Thymus (tissue), 11 donors: ENCODE measurements around the gene CSTF3. TPM values are rescaled to one million over a fixed set of nuclear protein-coding genes. Genes with fewer than 3 reads are reported as not detected.
"Not testable (repeated sequence)": the region's sequence is repeated elsewhere in the genome, so short reads cannot be mapped to it uniquely, and the experiment has no call there.

Experiments used
- DNase-seq, 9 donors: peaks; one replicate each; pipeline ENCODE4 v3.0.0-alpha.2; 2013; ENCODE audit warnings: low spot score in 9 of 9, low read depth in 6 of 9, missing footprints in 1 of 9
- H3K27ac ChIP-seq, 2 donors: one replicate each; pipeline ENCODE4 v1.5.1; 2013; ENCODE audit warnings: control low read depth in 1 of 2, low read depth in 1 of 2, low read length in 1 of 2, mild to moderate bottlenecking in 1 of 2, moderate library complexity in 1 of 2
- H3K27me3 ChIP-seq, 2 donors: one replicate each; pipeline ENCODE4 v1.5.1; 2013; ENCODE audit warnings: low read length in 1 of 2; ENCODE audit not compliant: control insufficient read depth in 2 of 2, insufficient read depth in 1 of 2
- H3K36me3 ChIP-seq, 2 donors: one replicate each; pipeline ENCODE4 v1.5.1; 2013; ENCODE audit warnings: low read length in 1 of 2, mild to moderate bottlenecking in 1 of 2, moderate library complexity in 1 of 2; ENCODE audit not compliant: control insufficient read depth in 2 of 2, insufficient read depth in 2 of 2
- H3K4me1 ChIP-seq, 2 donors: one replicate each; pipeline ENCODE4 v1.5.1; 2013; ENCODE audit warnings: low read length in 2 of 2; ENCODE audit not compliant: control insufficient read depth in 2 of 2, insufficient read depth in 2 of 2
- H3K4me3 ChIP-seq, 2 donors: one replicate each; pipeline ENCODE4 v1.5.1; 2013; ENCODE audit warnings: low read length in 2 of 2, control low read depth in 1 of 2, mild to moderate bottlenecking in 1 of 2
- H3K9me3 ChIP-seq, 2 donors: one replicate each; pipeline ENCODE4 v1.5.1; 2013; ENCODE audit warnings: low read length in 1 of 2, mild to moderate bottlenecking in 1 of 2; ENCODE audit not compliant: control insufficient read depth in 2 of 2, insufficient read depth in 1 of 2
- WGBS: extraction: QIAGEN DNeasy Blood & Tissue Kit; methylation state at CpG from one replicate; pipeline ENCODE4 v1.1.7; 2013; 5-methylcytosine and 5-hydroxymethylcytosine counted together
- polyA plus RNA-seq: library from polyadenylated mRNA; stranded (reverse); fragments of 200-250 nt; gene quantifications from one replicate; pipeline ENCODE4 v1.2.3, GENCODE V29; 2013
- total RNA-seq: library from RNA; stranded (reverse); fragments of 120-200 nt; gene quantifications from one replicate; pipeline ENCODE4 v1.2.4, GENCODE V29; 2013
- donor health status: healthy.

Gene CSTF3
- total and polyA plus RNA-seq, 2 donors = 23.3 to 46.1 TPM

DNA sequence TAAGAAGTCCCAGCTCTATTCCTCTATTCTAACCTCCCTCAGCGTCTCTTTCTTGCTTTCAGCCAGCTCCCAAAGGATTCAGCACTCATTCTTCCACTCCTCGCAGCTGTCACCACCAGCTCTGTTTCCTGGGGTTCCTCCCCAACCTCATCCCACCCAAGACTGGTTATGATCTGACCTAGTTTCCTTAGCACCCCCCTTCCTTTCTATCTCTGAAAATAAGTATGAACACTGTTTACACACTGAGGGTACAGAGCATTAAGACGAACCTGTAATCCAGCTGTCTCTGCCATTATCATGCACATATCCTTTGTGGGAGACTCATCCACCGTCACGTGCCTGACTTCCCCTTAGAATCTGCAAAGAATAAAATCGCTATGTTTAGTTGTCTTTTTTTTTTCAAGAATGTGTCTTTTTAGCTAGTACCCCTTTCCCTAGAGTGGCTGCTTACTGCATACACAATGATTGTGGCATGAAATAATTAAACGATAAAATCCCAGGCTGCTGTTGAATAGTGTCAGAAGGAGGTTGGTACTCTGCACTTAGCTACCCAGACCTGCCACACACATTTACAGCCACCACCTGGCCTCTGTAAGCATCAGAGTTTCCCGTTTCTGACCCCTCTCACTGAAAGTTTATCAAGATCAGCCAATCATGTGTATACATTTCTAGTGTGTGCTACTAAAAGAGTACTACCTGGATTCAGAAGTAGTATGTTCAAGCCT, 26.9 kb upstream of the CSTF3 start:
- WGBS = 59% methylated on average over 8 of the region's 8 CpGs
- DNase-seq = peak in 3 of 9 donors; percentile 4 to 29 (median 5)

GRCh38 chr11:33185756-33186155, 24.5 kb upstream of the CSTF3 start:
- Histone ChIP-seq H3K4me1 (peaks cover 0 to 10% of the 10 kb centered on the region in 2 donors), H3K4me3 (no peak overlapping the region), H3K36me3 (no peaks in the 10 kb centered on the region), H3K27ac (no peak overlapping the region), H3K9me3 (no peaks in the 10 kb centered on the region), H3K27me3 (no peaks in the 10 kb centered on the region)
- DNase-seq = no peak
- WGBS = 94% methylated on average over 1 of the region's 1 CpG

More for the DNA sequence above, 26.9 kb upstream of the CSTF3 start:
- Histone ChIP-seq H3K36me3 (no peaks in the 10 kb centered on the region), H3K27ac (peak overlapping the region in 1 of 2 donors; percentile 26), H3K9me3 (no peaks in the 10 kb centered on the region), H3K4me3 (no peak overlapping the region), H3K4me1 (peaks cover 0 to 10% of the 10 kb centered on the region in 2 donors), H3K27me3 (no peaks in the 10 kb centered on the region)

GRCh38 chr11:33182246-33182878, 21.1 kb upstream of the CSTF3 start:
- Histone ChIP-seq H3K27me3 (no peaks in the 10 kb centered on the region), H3K4me3 (no peak overlapping the region), H3K4me1 (no peaks in the 10 kb centered on the region), H3K27ac (no peak overlapping the region), H3K36me3 (no peaks in the 10 kb centered on the region), H3K9me3 (no peaks in the 10 kb centered on the region)
- no peak for DNase-seq
- WGBS = 87% methylated on average over 3 of the region's 3 CpGs

DNA sequence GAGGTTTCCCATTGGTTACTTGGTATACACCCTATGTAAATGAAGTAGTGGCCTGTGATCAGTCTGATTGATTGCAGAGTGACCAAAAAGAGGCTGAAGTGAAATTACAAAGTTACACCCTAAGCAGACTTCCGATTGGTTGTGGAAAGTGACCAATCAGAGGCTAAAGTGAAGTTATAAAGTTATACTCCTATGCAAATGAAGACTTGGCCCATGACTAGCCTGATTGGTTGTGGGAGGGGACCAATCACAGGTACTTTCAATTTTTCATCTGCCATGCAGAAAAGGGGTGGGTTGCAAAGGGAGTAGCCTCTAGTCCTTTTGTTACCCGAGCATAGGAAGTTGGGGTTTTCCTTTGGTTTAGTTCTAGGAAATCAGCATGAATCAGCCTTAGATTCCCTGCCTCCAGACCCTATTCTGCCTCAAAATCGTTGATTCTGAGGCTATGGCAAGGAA, 18.1 kb upstream of the CSTF3 start:
- WGBS = 36% methylated on average over 3 of the region's 3 CpGs
- no peak overlapping the region for H3K4me3 ChIP-seq
- no peaks in the 10 kb centered on the region for H3K4me1 ChIP-seq
- H3K27me3 ChIP-seq = no peaks in the 10 kb centered on the region
- no peak for DNase-seq
- no peaks in the 10 kb centered on the region for H3K36me3 ChIP-seq
- no peaks in the 10 kb centered on the region for H3K9me3 ChIP-seq
- no peak overlapping the region for H3K27ac ChIP-seq

DNA sequence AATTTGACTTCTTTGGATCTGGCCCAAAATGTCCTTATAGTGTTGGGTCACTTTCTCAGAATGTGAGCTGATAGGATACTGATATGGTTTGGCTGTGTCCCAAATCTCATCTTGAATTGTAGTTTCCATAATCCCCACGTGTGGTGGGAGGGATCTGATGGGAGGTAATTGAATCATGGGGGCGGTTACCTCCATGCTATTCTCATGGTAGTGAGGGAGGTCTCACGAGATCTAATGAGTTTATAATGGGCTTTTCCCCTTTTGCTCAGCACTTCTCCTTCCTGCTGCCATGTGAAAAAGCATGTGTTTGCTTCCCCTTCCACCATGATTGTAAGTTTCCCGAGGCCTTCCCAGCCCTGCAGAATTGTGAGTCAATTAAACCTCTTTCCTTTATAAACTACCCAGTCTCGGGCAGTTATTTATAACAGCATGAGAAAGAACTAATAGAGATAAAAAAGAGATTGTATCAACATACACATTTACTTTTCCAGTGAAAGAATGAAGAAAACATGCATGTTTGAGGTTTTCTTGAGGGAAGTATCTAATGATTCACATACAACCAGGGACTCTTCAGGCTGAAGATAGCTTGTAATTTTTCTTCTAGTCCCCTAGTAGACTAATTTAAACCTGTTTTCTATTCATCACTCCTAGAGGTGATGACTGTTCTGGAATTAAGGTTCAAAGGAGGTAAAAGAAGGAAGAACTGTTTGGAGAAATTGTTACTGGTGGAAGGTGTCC, 17.3 kb upstream of the CSTF3 start:
- Histone ChIP-seq H3K27ac (no peak overlapping the region), H3K9me3 (no peaks in the 10 kb centered on the region), H3K27me3 (no peaks in the 10 kb centered on the region), H3K36me3 (no peaks in the 10 kb centered on the region), H3K4me1 (no peaks in the 10 kb centered on the region), H3K4me3 (no peak overlapping the region)
- DNase-seq = no peak
- WGBS = 74% methylated on average over 5 of the region's 5 CpGs

DNA sequence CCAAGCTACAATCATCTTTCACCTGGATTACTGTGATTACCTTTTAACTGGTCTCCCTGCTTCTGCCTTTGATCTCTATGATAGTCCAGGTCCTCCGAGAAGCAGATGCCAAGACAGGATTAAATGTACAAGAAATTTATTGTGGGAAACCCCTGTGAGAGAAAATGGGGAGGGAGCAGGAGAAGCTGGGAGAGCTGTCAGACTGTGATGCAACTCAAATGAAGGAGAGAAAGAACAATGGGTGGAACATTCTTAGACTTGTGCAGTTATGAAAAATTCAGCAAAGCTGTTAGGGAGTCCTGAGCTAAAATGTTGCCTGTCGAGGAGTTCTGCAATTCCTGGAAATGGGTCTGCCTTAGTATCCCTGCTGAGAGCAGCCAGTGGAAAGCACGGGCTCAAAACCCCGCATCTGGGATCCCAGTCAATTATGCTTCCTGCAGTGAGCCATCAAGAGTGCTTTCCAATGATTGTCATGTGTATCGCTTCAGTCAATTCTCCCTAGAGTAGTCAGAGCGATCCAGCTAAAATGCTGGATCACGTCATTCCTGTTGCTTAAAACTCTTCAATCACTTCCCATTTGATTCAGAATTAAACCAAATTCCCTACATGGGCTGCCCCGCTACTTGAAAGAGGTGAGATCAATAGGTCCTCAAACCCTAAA, 16.5 kb upstream of the CSTF3 start:
- no peak for DNase-seq
- 96% methylated on average over 8 of the region's 8 CpGs for WGBS
- no peaks in the 10 kb centered on the region for H3K27me3 ChIP-seq
- H3K4me1 ChIP-seq = no peaks in the 10 kb centered on the region
- H3K27ac ChIP-seq = no peak overlapping the region
- no peaks in the 10 kb centered on the region for H3K36me3 ChIP-seq
- H3K9me3 ChIP-seq = no peaks in the 10 kb centered on the region
- no peak overlapping the region for H3K4me3 ChIP-seq

DNA sequence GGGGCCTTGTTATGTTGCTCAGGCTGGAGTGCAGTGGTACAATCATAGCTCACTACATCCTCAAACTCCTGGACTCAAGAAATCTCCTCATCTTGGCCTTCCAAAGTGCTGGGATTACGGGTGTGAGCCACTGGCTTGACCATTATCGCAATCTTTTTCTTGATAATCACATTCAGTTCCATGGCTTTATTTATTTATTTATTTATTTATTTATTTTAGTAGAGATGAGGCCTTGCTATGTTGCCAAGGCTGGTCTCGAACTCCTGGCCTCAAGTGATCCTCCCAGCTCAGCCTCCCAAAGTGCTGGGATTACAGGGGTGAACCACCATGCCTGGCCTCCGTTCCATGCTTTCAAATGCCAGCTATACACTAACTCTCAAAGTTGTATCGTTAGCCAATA, 15.5 kb upstream of the CSTF3 start:
- not testable (repeated sequence) for H3K27me3 ChIP-seq, H3K4me1 ChIP-seq
- 88% methylated on average over 5 of the region's 5 CpGs for WGBS

DNA sequence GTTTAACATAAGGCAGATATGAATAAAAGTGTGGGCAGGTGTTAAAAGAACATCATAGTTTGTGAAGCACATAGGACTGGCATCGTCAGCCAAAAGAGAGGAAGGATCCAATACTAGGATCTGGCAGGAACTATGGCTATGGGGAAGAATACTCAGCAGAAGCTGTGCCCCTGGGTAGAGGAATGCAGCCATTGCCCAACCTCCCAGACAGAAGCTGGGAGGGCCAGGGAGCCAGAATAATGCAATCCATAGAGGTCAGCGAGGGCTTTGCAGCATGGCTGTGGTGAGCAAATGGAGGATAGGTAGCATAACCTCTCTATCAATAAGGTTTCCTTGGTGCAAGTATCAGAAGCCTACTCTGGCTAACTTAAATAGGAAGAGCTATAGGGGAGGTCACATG, 11.7 kb upstream of the CSTF3 start:
- no peaks in the 10 kb centered on the region for H3K4me1 ChIP-seq
- no peaks in the 10 kb centered on the region for H3K9me3 ChIP-seq
- H3K36me3 ChIP-seq = no peaks in the 10 kb centered on the region
- H3K4me3 ChIP-seq = no peak overlapping the region
- no peaks in the 10 kb centered on the region for H3K27me3 ChIP-seq
- DNase-seq = no peak
- 96% methylated on average over 2 of the region's 2 CpGs for WGBS
- H3K27ac ChIP-seq = no peak overlapping the region

More for the DNA sequence above, 15.5 kb upstream of the CSTF3 start:
- not testable (repeated sequence) for H3K9me3 ChIP-seq, H3K27ac ChIP-seq, DNase-seq, H3K36me3 ChIP-seq, H3K4me3 ChIP-seq

GRCh38 chr11:33172345-33172744, 11.1 kb upstream of the CSTF3 start:
- WGBS = 99% methylated on average over 5 of the region's 5 CpGs
- Histone ChIP-seq H3K27ac (no peak overlapping the region), H3K9me3 (no peaks in the 10 kb centered on the region), H3K4me1 (no peaks in the 10 kb centered on the region), H3K4me3 (no peak overlapping the region), H3K27me3 (no peaks in the 10 kb centered on the region), H3K36me3 (no peaks in the 10 kb centered on the region)
- DNase-seq = no peak
